ENCODE results near the gene MPZL1.

DNA sequence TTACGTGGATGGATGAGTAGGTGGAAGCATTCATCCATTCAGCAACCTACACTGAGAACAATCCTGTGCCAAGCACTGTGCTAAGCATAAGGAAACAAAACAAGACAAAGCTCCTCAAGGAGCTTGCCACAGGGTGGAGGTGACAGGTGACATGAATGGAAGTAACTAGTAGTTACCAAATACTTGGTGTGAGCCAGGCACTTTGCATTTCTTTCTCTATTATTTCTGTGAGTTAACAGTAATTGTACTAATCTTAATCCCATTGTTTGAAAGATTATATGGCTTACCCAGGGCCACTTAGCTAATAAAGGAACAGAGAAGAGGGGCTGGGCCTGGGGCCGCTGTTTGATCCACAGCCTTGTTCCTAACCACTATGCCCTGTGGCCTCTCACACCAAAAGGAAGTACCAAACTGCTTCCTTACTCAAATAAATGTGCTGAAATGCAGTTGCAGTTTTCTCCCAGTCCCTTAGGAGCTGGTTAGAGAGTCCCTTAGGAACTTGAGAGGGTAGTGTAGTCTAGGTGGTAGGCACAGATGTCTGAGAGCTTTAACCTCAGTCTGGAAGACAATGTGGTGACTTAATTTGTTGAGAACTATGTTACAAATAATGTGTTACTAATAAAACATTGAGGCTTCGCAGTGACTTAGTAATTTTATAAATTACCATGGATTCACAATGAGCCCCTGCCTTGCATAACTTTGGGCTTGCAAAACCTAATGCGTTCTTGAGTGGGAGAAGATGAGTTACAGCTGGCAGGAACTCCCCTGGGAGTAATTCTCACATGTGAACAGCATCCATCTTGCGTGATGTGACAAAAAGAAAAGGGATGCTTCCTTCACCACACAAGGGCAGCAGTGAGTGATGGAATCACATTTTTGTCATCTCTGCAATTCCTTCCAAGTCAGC lies 69.8 kb downstream of the MPZL1 start:
- TF ChIP-seq CBX5 (IDR thresholded peaks at IDR 0.05; ENCODE audit: low read depth, low read length): no peak
- TF ChIP-seq, protein P1, sequence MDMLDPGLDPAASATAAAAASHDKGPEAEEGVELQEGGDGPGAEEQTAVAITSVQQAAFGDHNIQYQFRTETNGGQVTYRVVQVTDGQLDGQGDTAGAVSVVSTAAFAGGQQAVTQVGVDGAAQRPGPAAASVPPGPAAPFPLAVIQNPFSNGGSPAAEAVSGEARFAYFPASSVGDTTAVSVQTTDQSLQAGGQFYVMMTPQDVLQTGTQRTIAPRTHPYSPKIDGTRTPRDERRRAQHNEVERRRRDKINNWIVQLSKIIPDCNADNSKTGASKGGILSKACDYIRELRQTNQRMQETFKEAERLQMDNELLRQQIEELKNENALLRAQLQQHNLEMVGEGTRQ (IDR thresholded peaks at IDR 0.05; ENCODE audit: low read length): no peak
